Activated naive CD4-positive, alpha-beta T cell treated with anti-CD3 and anti-CD28 coated beads, Interleukin-2, amount 10 ng/mL, durations not matched to agents 7 days and 5 days (primary cell): ENCODE data around the gene TBC1D9B.

ENCODE experiments used
- CTCF ChIA-PET: fragments of 350-600 bp; sonication (Branson Sonifier 250); formaldehyde crosslinking; loops from one replicate; lab custom pipeline; 2021; ENCODE audit warnings: antibody characterized with exemption; lab: Charles Lee
- DNase-seq: peaks from one replicate; pipeline ENCODE4 v3.0.0-alpha.2; 2020
- H3K27ac Mint-ChIP-seq: one replicate; pipeline ENCODE4 v1.8.0; 2021; ENCODE audit warnings: mild to moderate bottlenecking, moderate library complexity, mixed read lengths
- H3K27me3 Mint-ChIP-seq: one replicate; pipeline ENCODE4 v1.8.0; 2021; ENCODE audit warnings: mild to moderate bottlenecking, mixed read lengths
- H3K36me3 Mint-ChIP-seq: one replicate; pipeline ENCODE4 v1.8.0; 2021; ENCODE audit warnings: mixed read lengths
- H3K4me1 Mint-ChIP-seq: one replicate; pipeline ENCODE4 v1.8.0; 2021; ENCODE audit warnings: mixed read lengths
- H3K4me3 Mint-ChIP-seq: one replicate; pipeline ENCODE4 v1.8.0; 2021; ENCODE audit warnings: mild to moderate bottlenecking, moderate library complexity, mixed read lengths
- H3K9me3 Mint-ChIP-seq: one replicate; pipeline ENCODE4 v1.8.0; 2021; ENCODE audit warnings: mixed read lengths

Gene TBC1D9B

DNA sequence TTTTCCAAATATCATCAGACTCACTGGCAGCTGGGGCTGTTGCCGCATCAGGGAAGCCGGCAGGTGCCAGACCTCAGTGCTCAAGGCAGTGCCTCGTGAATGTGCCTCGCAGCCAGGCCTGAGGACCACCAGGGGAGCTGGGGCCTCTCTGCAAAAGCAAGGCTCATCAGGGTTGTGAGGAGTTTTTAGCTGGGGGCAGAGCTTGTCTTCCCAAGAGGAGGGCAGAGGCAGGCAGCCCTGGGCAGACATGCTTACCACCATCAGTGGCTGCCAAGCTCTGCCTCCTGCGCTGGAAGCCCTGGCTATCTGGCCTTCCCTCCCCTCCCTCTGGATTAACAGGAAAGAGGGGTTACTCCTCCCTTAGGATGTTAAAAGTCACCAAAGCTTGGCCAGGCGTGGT is 8.8 kb upstream of the TBC1D9B start:
- Mint-ChIP-seq H3K36me3 (no peaks in the 10 kb centered on the region), H3K9me3 (no peaks in the 10 kb centered on the region), H3K4me1 (peaks cover 2% of the 10 kb centered on the region), H3K27ac (no peak overlapping the region), H3K4me3 (no peak overlapping the region), H3K27me3 (peaks cover 48% of the 10 kb centered on the region)
- no peak for DNase-seq
- CTCF ChIA-PET: interaction anchor here (0.7 to 1.2 kb wide), 2 partner anchors 154 to 174 kb away, joined by 3 to 4 read pairs; no protein-coding TSS in a partner anchor

DNA sequence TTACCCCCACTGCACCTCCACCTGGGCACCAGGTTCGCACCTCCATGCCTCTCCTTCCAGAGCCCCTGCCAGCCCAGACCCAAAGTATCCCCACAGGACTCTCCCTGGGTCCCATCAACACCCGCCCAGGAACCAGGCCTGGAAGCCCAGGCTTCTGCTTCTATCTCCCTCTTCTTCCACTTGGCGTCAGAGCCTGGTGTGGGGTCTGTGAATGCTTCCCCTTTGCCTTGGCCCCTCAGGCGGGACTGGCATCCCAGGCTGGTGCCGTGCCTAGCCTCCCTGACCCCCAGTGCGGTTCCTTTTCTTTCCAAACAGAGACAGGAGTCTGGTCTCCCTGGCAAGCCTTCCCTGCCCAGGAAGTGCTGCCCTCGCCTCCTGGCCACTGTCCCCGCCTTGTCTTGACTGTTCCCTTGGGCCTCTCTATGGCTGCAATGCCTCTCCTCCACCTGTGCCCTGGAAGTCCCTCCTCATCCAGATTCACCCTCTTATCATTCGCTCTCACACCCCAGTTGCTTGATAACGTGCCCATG is 7.8 kb upstream of the TBC1D9B start:
- Mint-ChIP-seq H3K9me3 (no peaks in the 10 kb centered on the region), H3K27ac (no peak overlapping the region), H3K4me3 (no peak overlapping the region), H3K27me3 (peaks cover 48% of the 10 kb centered on the region), H3K36me3 (no peaks in the 10 kb centered on the region), H3K4me1 (peaks cover 2% of the 10 kb centered on the region)
- no peak for DNase-seq
- CTCF ChIA-PET: interaction anchor here (1.0 kb wide), 1 partner anchor 10 kb away, joined by 3 read pairs; no protein-coding TSS in a partner anchor

DNA sequence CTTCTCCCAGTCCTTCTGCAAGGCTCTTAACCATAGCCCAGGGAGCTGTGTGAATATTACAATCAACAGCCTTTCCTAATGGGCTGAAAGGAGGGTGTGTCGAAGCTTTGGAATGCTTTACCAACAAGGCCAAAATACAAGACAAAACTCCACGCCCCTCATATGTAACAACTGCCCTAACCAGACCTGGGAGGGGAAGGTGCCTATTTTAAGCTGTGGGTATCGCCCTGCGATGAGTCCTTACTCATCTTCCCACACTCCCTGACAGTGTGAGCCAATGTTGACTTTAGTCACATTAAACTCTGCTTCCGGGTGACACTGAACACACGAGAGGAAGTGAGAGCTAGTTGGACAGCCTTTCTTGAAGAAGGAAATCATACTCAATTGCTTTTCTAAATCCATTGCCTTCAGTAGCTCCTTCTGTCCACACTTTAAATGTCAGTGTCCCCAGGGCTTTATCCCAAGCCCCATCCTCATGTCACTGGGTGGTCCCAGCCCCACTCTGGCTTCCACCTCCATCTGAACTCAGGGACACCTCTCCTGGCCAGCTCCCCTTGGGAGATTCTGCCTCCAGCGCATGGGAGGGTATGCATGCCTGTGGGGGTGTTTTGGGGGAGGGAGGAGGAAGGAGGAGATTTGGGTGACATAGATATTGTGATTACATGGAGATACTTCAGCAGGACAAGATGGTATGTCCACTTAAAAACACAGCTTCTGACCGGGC is 6.5 kb upstream of the TBC1D9B start:
- CTCF ChIA-PET: interaction anchor here (1.5 kb wide), 1 partner anchor 10 kb away, joined by 5 read pairs; no protein-coding TSS in a partner anchor
- peaks cover 39% of the 10 kb centered on the region for H3K27me3 Mint-ChIP-seq
- H3K36me3 Mint-ChIP-seq: no peaks in the 10 kb centered on the region
- H3K9me3 Mint-ChIP-seq: no peaks in the 10 kb centered on the region
- H3K4me3 Mint-ChIP-seq: no peak overlapping the region
- H3K27ac Mint-ChIP-seq: peak overlapping the region; percentile 37
- no peak for DNase-seq
- peaks cover 2% of the 10 kb centered on the region for H3K4me1 Mint-ChIP-seq

DNA sequence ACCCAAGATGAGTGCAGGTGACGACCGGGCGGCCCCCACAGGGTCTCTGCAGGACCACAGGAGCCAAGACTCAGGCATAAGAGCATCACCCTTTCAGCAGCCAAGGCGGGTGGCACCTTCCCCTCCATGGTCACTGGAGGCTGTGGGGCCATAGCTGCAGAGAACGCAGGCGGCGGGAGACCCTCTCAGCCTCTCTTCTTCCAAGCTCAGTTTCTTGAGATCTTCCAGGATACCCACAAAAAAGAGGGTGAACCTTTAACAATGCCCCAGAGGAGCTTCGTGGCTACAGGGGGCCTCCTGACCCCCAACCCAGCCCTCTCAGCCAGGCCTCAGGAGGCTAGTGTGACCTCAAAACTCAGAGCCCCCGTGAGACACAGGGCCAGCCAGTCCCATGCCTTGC is 5.8 kb upstream of the TBC1D9B start:
- peaks cover 32% of the 10 kb centered on the region for H3K27me3 Mint-ChIP-seq
- DNase-seq: peak; percentile 16
- no peak overlapping the region for H3K4me3 Mint-ChIP-seq
- H3K4me1 Mint-ChIP-seq: peaks cover 2% of the 10 kb centered on the region
- no peak overlapping the region for H3K27ac Mint-ChIP-seq
- H3K36me3 Mint-ChIP-seq: no peaks in the 10 kb centered on the region
- no peaks in the 10 kb centered on the region for H3K9me3 Mint-ChIP-seq
- CTCF ChIA-PET: interaction anchor here (1.5 kb wide), 1 partner anchor 10 kb away, joined by 5 read pairs; no protein-coding TSS in a partner anchor

DNA sequence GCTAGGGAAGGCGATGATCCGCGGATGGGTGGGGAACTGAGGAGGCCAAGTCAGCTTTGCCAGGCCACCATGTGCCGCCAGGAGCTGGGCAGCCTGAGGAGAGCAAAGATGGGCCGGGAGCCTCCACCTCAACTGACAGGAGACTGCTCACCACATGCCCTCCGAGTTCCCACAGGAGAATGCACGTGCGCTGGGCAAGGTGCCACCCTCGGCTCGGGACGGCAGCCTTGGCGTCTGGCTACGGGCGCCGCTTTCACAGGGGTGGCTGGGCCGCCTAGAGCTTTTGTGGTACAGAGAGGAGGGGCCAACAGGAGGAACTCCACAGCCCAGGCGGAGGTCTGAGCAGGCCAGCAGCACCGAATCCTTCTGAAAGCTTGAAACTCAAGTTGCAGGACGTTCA is 5.3 kb upstream of the TBC1D9B start:
- peaks cover 4% of the 10 kb centered on the region for H3K4me1 Mint-ChIP-seq
- no peaks in the 10 kb centered on the region for H3K36me3 Mint-ChIP-seq
- no peaks in the 10 kb centered on the region for H3K9me3 Mint-ChIP-seq
- DNase-seq: no peak
- no peak overlapping the region for H3K27ac Mint-ChIP-seq
- H3K4me3 Mint-ChIP-seq: no peak overlapping the region
- peaks cover 30% of the 10 kb centered on the region for H3K27me3 Mint-ChIP-seq
- CTCF ChIA-PET: no interaction called here

DNA sequence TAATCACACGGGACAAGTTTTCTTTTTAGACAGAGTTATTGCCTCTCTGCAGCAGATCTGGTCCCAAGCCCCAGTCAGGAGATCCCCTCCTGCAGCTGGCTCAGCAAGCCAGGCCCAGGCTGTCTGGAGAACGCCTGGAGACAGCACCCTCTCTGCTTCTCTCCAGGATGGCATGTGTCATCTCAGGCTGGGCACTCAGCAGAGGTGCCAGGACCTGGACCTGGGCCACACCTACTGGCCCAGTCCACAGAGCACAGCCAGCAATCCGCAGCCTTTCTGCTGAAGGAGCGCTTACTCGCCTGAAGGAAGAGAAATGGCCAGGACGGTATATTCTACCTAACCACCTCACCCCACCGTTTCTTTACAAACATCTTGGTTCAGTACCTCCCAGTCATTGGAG is 4.7 kb upstream of the TBC1D9B start:
- peaks cover 24% of the 10 kb centered on the region for H3K27me3 Mint-ChIP-seq
- DNase-seq: peak; percentile 3
- no peak overlapping the region for H3K4me3 Mint-ChIP-seq
- H3K36me3 Mint-ChIP-seq: no peaks in the 10 kb centered on the region
- H3K4me1 Mint-ChIP-seq: peaks cover 5% of the 10 kb centered on the region
- CTCF ChIA-PET: interaction anchor here (0.6 kb wide), 1 partner anchor 37 kb away, joined by 4 read pairs; no protein-coding TSS in a partner anchor
- H3K27ac Mint-ChIP-seq: no peak overlapping the region
- no peaks in the 10 kb centered on the region for H3K9me3 Mint-ChIP-seq

DNA sequence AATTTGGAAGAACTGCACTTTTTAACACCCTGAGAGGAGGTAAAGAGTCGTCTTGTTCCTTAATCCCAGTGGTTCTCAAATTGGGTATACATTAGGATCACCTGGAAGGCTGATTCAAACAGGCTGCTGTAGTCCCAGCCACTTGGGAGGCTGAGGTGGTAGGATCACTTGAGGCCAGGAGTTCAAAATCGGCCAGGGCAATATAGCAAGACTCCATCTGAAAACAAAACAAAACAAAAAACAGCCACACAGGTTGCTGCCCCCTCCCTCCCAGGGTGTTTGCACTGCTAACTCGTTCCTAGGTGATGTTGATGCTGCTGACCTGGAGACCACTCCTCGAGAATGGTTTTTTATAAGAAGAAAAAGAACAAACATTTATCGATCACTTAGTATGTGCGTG is 1.5 kb upstream of the TBC1D9B start:
- H3K9me3 Mint-ChIP-seq: no peaks in the 10 kb centered on the region
- H3K4me3 Mint-ChIP-seq: peak overlapping the region; percentile 2
- H3K27me3 Mint-ChIP-seq: peaks cover 14% of the 10 kb centered on the region
- DNase-seq: peak; percentile 5
- CTCF ChIA-PET: no interaction called here
- H3K36me3 Mint-ChIP-seq: peaks cover 5% of the 10 kb centered on the region
- H3K4me1 Mint-ChIP-seq: peaks cover 17% of the 10 kb centered on the region
- H3K27ac Mint-ChIP-seq: no peak overlapping the region

DNA sequence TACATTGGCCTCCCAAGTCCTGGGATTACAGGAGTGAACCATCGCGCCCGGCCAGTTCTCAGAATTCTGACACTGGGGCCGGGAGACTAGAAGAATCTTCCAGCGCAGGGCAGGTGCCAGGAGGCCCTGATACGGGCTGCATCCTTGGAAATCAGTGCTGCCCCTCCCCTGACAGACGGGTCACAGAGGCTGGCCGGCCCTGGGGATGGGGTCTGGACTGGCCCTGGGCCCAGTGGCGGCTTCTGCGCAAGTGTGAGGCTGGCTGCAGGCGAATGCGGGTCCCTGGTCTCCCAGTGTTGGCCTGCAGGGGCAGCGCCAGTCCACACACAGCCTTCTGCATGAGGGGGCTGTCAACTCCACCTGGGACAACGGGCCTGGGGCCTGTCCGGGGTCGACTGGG is 831 bp upstream of the TBC1D9B start:
- H3K4me3 Mint-ChIP-seq: peak overlapping the region; percentile 77
- H3K36me3 Mint-ChIP-seq: peaks cover 8% of the 10 kb centered on the region
- no peak overlapping the region for H3K27ac Mint-ChIP-seq
- CTCF ChIA-PET: interaction anchor here (0.7 to 4.1 kb wide), 5 partner anchors 107 to 186 kb away, joined by 3 to 36 read pairs (median 4); no protein-coding TSS in a partner anchor
- no peak for DNase-seq
- no peaks in the 10 kb centered on the region for H3K9me3 Mint-ChIP-seq
- peaks cover 17% of the 10 kb centered on the region for H3K4me1 Mint-ChIP-seq
- H3K27me3 Mint-ChIP-seq: peaks cover 13% of the 10 kb centered on the region

DNA sequence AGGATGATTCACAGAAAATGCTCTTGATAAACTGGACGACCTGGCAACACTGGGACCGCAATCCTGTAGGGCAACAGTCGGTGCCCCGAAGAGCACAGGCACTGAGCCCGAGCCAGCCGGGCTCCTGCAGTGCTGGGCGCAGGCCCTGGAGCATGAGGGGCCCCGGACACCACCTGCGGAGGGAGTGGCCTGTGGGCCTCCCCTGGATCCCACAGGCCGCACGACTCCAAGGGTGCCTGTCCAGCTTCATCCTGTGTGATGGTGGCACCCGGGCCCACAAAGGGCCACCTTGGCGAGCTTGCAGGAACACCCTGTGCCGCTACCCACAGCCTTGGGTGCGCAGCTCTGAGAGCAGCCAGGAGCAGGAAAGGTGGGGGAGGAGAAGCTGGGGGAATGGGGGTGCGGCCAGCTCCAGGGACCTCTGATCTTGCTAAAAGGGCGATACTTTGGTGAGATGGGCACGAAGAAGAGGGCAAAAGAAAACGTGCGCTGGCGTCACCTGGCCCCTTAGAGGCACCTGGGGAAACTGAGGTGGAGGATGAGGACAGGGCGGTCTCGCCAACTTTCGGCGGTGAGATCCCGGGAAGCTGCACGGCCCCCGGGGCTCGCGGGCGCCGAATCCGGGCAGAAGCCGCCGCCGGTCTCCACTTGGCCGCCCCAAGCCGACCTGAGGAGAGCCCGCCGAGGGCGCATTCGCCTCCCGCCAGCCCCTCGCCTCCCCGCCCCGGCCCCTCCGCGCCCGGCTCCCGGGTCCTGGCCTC is 722 bp downstream of the TBC1D9B start:
- CTCF ChIA-PET: interaction anchor here (2.2 to 4.1 kb wide), 2 partner anchors 105 to 184 kb away, joined by 8 to 36 read pairs; no protein-coding TSS in a partner anchor
- Mint-ChIP-seq H3K9me3 (no peaks in the 10 kb centered on the region), H3K27ac (peak overlapping the region; percentile 69), H3K4me3 (peak overlapping the region; percentile 89), H3K27me3 (peaks cover 3% of the 10 kb centered on the region), H3K36me3 (peaks cover 11% of the 10 kb centered on the region), H3K4me1 (peaks cover 19% of the 10 kb centered on the region)
- DNase-seq: peak; percentile 41

DNA sequence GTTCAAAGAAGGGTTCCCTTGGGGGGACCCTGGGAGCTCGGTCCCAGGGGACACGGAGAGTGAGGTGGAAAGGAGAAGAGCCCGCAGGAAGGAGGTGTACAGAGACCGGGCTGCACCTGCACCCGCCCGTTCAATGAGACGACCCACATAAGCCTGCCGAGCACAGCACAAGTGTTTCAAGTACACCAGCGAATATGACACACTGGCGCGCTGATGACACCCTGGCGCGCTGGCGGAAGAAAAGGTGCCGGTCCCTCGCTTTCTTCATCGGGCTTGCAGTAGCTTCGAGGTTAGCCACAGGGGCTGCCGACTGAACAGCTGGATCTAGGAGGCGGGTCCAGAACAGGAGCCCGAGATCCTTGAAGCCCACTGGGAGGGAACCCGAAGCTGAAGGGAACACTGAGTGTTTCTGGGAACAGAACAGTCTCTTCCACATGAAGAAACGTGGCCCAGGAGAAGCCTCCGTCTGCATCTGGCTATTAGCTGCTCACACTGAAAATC is 1.4 kb downstream of the TBC1D9B start:
- peaks cover 19% of the 10 kb centered on the region for H3K4me1 Mint-ChIP-seq
- no peak for DNase-seq
- no peak overlapping the region for H3K27ac Mint-ChIP-seq
- H3K27me3 Mint-ChIP-seq: peaks cover 3% of the 10 kb centered on the region
- H3K4me3 Mint-ChIP-seq: peak overlapping the region; percentile 89
- H3K36me3 Mint-ChIP-seq: peaks cover 11% of the 10 kb centered on the region
- CTCF ChIA-PET: interaction anchor here (2.2 to 4.1 kb wide), 2 partner anchors 105 to 184 kb away, joined by 8 to 36 read pairs; no protein-coding TSS in a partner anchor
- no peaks in the 10 kb centered on the region for H3K9me3 Mint-ChIP-seq

DNA sequence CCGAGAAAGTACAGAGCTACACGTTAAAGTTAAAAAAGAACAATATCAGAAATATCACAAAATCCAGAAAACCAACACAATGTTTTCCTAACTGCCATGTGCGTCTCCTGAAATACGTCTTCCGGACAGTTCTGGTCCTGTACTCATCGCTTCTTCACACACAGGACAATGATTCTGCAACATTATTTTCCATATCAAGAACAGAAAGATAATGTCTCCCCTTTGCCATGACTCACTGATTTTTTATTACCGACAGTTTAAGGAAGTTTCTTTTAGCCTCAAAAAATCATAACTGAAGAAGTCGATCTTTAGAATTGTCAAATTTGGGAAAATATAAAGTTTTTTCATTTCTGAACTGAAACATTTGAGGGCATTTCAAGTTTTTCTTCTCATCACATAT is 2.5 kb downstream of the TBC1D9B start:
- H3K27ac Mint-ChIP-seq: no peak overlapping the region
- peaks cover 3% of the 10 kb centered on the region for H3K27me3 Mint-ChIP-seq
- DNase-seq: no peak
- H3K36me3 Mint-ChIP-seq: peaks cover 13% of the 10 kb centered on the region
- H3K4me3 Mint-ChIP-seq: no peak overlapping the region
- H3K4me1 Mint-ChIP-seq: peaks cover 19% of the 10 kb centered on the region
- H3K9me3 Mint-ChIP-seq: no peaks in the 10 kb centered on the region
- CTCF ChIA-PET: interaction anchor here (0.6 to 4.1 kb wide), 2 partner anchors 83 to 104 kb away, joined by 3 to 36 read pairs; no protein-coding TSS in a partner anchor

DNA sequence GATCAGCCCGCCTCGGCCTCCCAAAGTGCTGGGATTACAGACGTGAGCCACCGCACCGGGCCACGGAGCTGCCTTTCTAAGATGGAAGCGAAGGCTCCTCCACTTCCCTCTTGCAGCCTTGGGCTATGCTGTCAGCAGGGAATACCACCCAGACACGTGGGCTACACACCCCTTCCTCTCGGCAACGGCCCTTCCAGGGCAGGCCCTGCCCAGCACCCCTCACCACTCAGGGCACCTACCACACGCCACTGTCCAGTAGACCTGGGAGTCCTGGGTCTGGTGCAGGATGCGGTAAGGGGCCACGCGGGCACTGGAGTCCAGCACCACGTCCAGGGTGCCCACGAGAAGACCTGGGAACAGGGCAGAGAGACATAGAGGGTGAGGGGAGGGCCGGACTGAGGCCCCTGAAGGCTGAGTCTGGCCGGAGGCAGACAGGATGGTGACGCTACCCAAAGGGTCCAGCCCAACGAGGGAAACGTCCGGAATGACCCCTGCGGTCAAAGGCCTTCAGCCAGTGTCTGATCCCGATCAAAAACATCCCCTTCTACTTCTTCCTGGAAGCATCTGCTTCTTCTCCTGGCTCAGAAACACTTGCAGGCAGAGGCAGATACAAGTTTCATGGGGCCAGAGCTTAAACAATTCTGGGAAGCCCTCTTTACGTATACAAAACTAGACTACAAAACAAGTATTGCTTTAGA is 3.1 kb downstream of the TBC1D9B start:
- CTCF ChIA-PET: interaction anchor here (4.1 kb wide), 1 partner anchor 103 kb away, joined by 36 read pairs; no protein-coding TSS in a partner anchor
- no peak overlapping the region for H3K4me3 Mint-ChIP-seq
- no peak overlapping the region for H3K27ac Mint-ChIP-seq
- DNase-seq: no peak
- H3K9me3 Mint-ChIP-seq: no peaks in the 10 kb centered on the region
- H3K27me3 Mint-ChIP-seq: peaks cover 3% of the 10 kb centered on the region
- H3K36me3 Mint-ChIP-seq: peaks cover 13% of the 10 kb centered on the region
- peaks cover 19% of the 10 kb centered on the region for H3K4me1 Mint-ChIP-seq

DNA sequence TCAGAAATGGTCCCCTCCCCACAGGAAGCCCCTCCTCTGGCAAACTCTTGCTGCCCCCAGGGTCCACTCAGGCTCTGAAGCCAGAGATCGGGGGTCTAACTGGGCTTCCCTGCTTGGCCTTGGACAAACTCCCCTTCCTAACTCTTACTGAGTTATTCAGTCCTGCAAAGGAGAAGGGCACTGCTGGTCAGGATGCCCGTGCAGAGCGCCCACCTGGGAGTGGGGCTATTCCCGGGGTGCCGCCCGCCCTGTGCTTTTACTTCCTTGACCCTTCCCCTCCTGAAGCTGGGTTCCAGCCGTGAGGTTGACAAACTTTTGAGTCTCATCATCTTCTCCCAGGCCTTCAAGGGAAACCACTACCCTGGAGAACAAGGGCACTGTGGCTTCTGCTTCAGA is 4.9 kb downstream of the TBC1D9B start:
- Mint-ChIP-seq H3K4me1 (peaks cover 15% of the 10 kb centered on the region), H3K36me3 (peaks cover 19% of the 10 kb centered on the region), H3K4me3 (no peak overlapping the region), H3K27me3 (peaks cover 3% of the 10 kb centered on the region), H3K27ac (no peak overlapping the region), H3K9me3 (no peaks in the 10 kb centered on the region)
- CTCF ChIA-PET: no interaction called here
- no peak for DNase-seq
